ENCODE results near the gene RHOBTB1.
"Not testable (repeated sequence)": the region's sequence is repeated elsewhere in the genome, so short reads cannot be mapped to it uniquely, and the experiment has no call there.

The RHOBTB1 gene

DNA sequence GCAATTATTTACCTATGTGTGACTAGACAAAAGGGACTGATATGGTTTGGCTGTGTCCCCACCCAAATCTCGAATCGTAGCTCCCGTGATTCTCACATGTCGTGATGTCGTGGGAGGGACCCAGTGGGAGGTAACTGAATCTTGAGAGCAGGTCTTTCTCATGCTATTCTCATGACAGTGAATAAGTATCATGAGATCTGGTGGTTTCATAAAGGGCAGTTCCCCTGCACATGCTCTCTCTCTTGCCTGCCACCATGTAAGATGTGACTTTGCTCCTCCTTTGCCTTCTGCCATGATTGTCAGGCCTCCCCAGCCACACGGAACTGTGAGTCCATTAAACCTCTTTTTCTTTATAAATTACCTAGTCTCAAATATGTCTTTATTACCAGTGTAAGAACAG lies 37.2 kb downstream of the RHOBTB1 start:
- DNase-seq (ENCODE audit: low spot score) = not testable (repeated sequence)

DNA sequence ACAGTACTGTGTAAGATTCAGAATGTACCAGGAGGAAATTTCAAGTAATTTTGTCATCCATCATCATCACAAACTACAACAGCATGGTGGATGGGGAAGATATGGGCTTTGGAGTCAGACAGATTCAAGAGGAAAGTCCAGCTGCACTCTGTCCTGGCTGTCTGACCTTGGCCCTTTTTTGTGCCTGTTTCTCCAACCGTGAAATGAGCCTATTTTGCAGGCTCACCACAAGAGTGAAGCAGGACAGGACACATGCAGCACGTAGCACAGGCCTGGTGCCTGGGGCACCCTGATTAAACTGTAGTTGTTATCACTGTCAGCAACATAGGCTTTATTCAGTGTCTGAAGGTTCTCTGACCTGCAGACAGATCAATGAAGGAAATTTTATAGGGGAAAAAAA lies 37.6 kb downstream of the RHOBTB1 start:
- DNase-seq (ENCODE audit: low spot score) = no peak

DNA sequence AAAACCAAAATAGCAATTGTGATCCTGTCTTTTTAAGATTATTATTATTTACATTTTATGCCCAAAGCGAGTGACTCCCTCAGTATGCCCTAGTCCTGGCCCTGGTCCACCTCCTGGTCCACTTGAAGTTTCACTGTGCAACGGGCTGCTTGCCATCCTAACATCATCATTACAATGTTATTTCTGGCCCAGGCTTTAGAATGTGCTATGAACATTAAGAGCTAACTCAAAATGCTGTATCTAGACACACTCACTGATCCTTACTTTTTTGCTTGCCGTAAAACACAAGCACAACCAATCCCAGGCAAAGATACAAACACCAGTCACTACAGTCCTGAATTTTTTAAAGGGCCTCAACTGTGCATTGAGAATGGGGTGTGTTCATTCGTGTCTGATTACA lies 38.4 kb downstream of the RHOBTB1 start:
- DNase-seq (ENCODE audit: low spot score) = no peak

DNA sequence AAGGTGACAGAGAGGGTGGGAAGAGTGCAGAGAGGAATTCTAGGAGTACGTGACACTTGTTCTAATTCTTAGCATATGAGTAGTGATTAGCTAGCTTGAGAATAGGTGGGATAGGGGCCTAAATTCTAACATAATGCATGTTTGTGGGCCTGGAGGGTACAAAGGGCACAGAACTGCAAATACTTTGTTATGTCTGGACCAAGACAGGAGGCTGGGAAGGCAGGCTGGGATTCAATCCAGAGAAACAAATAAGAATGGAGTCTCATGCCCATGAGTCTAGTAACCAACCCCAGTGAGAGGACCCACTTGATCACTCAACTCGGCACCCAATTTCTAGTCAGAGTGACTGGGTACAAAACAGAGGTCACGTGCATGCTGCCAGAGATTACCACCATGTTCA lies 40.9 kb downstream of the RHOBTB1 start:
- no peak for DNase-seq (ENCODE audit: low spot score)

DNA sequence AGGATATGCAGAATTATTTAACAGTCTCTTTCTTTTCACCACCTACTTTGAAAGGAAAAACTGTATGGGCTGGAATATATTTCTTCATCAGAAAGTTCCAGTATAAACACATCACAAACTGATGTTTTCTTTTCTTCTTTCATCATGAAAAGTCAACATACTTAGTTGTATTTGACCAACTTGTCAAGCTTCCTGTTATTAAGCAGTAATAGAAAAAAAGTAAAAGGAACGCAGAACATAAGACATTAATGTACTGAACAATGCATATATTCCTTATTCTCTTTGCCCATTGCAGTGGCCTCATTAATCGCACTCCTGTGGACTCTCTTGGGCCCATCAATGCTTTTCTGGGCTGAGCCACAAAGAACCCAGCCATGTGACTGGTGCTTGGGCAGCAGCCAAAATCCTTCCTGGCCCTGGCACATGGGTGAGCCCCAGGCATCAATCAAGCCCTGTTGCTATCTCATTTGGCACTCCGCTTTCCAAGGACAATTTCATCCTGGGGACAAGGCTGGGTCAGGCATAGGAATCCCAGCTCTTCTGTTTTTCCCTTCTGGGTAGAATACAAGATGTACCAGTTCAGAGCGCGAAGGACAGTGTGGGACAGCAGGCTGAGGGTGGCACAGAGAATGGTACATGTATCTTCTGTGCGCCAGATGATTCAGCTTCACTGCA lies 42.3 kb downstream of the RHOBTB1 start:
- no peak for DNase-seq (ENCODE audit: low spot score)

DNA sequence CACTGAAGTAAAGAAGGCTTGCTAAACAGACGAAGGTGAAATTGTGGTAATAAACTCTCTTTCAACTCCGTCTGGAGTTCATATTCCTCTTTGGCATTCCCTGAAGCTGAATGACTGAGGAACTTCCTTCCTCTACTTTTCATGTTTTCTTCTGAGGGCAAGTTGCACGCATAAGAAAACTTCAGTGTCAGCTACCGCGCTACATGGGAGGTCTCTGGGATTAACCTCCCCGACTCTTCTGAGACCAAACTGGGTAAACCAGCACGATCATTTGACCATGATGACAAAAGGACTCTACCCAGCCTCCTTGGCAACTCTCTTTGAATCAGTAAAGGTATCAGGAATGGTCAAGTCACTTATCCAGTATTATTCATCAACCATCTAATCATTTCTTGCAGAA lies 44.7 kb downstream of the RHOBTB1 start:
- no peak for DNase-seq (ENCODE audit: low spot score)

DNA sequence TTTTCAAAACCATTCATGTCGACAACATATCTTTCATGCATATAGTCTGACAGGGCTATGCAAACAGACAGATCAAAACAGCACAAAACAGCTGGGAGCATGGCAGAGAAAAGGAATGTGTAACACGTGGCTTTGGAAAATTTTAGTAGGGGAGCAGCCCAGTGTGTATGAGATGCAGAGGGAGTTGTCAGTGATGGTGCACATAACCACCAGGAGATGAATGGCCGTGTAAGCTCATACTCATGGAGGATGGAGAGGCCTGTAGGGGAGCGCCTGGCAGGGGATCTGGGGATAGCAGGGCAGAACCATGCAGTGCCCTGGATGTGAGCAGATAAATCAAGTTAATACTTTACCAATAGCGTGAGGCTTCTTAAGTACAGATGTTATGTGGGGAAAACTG lies 45.7 kb downstream of the RHOBTB1 start:
- no peak for DNase-seq (ENCODE audit: low spot score)

DNA sequence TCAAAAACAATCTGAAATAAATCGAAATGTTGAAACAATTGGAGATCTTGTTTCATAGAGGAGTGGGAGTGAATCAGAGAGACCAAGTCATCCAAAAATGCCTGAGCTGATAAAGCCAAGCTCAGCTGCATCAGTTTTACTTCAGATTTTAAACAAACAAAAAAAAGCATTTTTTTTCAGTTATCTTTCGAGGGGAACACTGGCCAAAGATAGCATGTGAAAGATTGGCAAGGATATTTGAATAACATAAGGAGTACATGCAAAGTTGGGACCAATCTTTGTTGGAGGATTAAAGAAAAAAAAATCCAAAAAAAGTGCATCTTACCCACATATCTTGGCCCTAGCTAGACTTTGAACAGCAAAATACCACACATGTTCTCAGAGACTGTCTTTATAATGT lies 47.2 kb downstream of the RHOBTB1 start:
- DNase-seq (ENCODE audit: low spot score) = no peak

DNA sequence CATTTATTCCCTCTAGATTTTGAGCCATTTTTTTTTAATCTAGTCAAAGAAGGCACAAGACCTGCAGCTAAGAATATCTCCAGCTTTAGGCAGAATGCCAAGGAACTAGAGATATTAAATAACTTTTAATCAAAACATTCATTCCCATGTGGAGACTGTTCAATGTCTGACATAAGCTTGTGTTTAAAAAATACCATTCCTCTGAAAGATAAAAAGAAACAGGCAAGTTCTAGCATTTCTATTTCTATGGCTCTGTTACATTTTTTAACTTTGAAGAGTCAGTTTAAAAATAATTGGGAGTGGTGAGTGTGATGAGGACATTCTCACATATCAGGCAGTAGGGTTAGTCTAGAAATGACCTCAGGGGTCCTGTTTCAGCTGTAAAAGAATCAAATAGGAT lies 48.0 kb downstream of the RHOBTB1 start:
- no peak for DNase-seq (ENCODE audit: low spot score)

DNA sequence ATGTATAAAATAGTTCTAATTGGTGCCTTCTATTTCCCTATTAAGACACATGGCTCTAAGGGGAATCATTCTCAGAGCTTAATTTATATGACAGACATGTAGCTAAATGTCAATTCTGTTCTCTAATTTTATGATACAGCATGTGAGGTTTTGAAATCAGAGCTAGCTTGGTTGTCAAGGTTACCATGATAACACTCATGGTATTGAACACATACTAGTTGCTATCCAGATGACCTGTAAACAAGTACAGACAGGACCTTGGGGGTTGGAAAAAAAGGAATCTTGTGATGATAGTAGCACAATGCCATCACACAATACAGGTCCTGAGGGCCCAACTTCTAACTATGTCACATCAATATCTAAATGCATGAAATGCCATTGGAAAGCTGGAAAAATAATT lies 49.2 kb downstream of the RHOBTB1 start:
- no peak for DNase-seq (ENCODE audit: low spot score)

DNA sequence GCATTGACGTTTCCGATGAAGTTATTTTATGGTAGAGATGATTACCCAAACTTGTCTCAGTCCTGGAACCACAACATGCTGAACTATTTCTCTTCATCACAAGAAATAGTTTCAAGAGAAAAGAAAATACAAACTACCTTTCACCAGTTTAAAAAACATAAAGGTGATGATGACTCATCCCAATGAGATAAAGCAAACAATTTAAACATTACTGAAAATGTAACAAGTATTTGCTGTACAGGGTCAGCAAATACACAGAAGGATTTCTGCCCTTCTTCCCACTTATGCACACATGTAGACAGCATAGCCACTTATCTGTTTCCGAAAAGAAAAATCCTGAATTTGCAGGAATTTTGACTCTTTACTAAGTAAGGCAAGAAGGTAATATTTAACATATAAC lies 50.8 kb downstream of the RHOBTB1 start:
- DNase-seq (ENCODE audit: low spot score) = no peak

DNA sequence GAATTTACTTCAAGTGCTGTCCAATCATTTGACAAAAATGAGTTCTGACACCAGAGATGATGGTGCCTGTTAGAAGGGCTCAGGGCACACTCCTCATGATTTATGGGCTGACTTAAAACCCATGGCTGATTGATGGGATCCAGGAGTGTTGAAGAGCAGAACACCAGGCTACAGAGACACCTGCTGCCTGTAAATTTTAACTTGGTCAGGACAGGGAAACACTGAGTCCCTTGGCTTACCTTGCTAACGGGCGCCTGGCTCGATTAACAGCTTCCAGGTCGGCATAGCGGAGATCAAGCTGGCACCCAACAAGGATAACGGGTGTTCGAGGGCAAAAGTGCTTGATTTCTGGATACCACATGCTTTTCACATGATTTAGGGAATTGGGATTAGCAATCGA lies 51.4 kb downstream of the RHOBTB1 start:
- no peak for DNase-seq (ENCODE audit: low spot score)

DNA sequence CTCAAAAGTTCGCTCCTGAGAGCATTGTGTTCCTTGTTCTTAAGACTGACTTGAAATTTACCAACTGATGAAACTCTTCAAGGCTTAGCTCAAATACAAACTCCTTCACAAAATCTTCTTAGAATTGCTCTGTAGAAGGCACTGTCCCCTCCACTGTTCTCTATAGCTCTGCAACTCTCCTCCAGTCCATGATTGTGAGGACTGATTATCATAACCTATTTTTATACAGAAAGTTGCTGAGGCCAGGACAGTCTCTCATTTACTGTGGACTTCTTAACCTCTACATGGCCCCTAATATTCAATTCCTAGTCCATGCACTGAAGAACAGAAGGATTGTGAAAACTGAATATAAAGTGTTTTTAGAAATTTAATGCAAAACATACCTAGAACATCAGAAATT lies 53.2 kb downstream of the RHOBTB1 start:
- DNase-seq (ENCODE audit: low spot score) = no peak

DNA sequence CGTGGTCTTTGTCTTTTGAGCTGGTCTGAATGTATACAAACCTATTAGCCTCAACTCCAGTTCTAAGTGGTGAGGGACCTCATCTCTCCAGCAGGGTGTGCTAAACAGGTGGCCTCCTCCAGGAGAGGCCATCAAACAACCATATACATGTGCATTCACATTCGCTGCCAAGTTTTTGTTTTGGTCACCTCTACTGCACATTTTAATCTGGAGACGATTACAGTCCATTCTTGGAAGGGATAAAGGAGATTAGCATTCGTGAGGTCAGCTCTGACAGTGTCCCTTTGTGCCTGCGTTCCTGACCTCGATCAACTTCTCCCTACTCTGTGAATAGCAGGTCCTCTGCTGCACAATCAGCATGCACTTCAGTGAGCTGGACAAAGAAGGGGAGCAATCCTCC lies 60.8 kb downstream of the RHOBTB1 start:
- DNase-seq (ENCODE audit: low spot score) = no peak

DNA sequence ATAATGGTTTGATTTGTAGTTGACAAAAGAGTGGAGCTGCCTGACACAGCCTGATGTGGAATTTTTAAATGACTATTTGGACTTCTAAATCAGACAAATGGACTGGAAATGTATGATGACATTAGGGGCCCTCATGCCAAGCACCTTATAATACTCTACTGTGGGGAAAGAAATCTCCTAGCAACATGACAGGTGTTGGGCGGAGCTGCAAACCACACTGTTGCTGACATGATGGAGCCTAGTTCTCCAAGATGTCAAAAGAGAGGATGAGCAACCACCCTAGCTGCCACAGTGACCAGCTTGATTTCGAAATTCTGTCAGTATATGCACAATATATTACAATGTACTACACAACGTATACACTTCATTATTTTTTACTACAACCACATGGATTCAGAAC lies 65.8 kb downstream of the RHOBTB1 start:
- DNase-seq (ENCODE audit: low spot score) = no peak

DNA sequence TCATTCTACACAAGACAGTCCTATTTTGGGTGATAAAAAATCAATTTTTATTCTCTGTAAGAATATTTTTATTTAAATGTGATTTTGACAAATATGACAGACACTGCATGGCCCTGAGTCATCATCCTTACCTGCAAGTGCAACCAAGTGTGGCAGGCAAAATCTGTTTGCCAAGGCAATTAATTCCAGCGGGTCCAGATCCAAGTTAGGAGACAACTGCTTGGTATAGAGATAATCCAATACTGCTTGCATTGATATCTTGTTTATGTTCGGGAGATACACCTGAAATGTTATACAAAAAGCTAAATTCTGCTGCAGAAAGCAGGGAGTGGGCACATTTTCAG lies 66.2 kb downstream of the RHOBTB1 start:
- no peak for DNase-seq (ENCODE audit: low spot score)

DNA sequence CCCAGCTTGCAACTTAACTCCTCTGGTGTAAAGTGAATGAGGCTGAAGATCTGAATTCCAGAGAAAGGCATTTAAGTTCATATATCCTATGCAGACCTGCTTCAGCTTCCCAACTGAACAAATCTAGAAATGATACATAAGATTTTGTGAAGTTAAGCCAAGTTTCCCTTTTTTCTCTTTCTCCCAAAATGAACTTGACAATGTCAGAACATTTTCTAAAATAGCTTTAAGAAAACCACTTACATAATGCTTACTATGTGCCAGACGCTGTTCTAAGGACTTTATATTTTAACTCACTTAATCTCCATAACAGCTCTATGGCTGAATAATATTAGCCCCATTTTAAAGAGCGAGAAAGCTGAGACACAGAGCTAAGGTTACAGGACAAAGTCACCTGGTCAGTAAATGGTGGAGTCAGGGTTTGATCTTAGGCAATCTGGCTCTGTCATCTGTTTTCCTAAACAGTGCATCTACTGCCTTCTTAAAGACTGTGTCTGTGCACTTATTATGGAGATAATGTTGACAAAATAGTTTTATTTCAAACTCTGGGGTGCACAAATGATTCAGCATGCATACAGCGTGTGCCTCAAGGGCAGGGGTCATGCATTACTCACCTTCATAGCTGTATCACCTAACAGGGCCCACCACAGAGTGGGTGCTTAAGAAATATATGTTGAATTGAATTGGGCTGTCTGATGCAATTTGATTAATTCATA lies 66.8 kb downstream of the RHOBTB1 start:
- DNase-seq (ENCODE audit: low spot score) = no peak

DNA sequence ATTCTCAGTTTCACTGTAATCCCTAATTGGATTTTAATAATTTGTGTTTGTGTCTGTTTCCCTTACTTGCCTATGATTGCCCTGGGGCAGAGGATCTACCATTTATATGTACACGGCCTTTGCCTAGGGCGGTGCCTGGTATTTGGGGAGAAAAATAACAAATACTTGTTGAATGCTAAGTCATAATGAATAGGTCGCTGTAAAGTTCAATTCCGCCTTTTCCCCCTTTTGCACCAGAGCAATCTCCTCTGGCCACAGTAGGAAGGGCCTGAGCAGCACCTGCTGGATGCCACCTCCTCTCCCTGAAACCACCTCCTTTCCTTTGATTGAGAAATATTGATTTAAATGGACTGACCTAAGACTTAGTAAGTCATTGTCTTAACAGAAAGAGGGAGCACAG lies 70.2 kb downstream of the RHOBTB1 start:
- DNase-seq (ENCODE audit: low spot score) = no peak

DNA sequence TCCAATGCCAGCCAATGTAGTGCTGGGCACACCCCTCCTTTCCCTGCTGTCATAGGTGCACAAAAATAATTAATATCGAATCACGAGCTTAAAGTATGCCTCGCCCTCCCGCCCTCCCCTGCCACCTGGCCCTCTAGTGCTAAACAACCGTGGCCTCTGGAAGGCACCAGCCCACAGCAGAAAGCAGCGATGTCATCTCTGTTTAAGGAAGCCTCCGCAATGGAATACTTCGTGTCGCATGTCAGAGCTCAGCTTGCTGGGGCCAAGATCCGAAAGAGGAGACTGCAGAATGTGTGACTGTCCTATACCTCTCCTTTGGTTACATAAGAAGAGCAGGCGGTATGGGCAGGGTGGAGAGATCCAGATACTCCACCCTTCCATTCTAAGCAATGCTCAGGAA lies 71.5 kb downstream of the RHOBTB1 start:
- no peak for DNase-seq (ENCODE audit: low spot score)

DNA sequence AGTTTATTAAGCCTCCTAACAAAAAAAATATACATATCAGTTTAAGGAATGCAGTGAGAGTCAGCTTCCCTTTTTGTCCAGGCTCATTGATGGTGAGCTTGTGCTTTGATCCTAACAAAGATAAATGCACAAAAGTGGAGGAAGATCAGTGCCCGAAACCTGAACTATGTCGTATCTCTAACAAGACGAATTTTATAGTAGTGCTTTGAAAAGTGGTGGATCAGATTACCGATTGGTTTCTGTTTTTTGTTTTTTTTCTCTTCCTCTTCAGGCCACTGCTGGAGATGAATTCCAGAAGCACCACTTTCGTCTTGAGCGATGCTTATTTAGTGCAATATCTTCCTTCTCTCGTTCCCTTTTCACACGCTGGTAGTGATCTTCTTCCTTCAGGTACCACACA lies 72.8 kb downstream of the RHOBTB1 start:
- no peak for DNase-seq (ENCODE audit: low spot score)

DNA sequence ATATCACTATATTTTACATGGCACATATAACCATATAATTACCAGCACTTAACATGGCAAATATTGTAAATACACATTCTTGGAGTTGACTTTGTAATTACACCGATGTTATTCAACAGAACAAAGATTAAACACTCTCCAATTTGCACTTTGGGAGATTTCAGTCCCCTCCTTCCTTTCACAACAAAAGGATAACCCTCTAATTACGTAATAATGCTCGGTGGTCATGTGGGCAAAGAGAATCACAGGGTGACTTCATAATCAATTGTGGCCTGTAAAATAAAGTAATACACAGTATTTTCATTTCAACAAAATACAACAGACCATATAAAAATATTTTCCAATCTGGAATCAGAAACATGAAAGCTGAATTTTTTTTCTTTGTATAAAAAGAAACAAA lies 73.2 kb downstream of the RHOBTB1 start:
- no peak for DNase-seq (ENCODE audit: low spot score)

DNA sequence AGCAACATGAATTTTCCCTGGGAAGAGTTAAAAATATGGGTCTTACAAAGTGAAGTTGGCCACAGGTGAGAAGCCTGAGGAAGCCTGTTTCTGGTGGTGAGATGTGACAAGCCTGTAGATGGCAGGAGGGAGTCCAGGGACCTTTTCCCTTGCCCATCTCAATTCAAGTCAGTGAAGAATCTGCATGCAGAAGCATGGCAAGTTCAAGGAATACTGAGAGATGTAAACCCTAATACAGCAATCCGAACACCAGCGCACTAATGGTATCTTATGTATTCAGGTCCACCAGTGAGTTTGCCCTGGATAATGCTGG lies 73.6 kb downstream of the RHOBTB1 start:
- DNase-seq (ENCODE audit: low spot score) = no peak

DNA sequence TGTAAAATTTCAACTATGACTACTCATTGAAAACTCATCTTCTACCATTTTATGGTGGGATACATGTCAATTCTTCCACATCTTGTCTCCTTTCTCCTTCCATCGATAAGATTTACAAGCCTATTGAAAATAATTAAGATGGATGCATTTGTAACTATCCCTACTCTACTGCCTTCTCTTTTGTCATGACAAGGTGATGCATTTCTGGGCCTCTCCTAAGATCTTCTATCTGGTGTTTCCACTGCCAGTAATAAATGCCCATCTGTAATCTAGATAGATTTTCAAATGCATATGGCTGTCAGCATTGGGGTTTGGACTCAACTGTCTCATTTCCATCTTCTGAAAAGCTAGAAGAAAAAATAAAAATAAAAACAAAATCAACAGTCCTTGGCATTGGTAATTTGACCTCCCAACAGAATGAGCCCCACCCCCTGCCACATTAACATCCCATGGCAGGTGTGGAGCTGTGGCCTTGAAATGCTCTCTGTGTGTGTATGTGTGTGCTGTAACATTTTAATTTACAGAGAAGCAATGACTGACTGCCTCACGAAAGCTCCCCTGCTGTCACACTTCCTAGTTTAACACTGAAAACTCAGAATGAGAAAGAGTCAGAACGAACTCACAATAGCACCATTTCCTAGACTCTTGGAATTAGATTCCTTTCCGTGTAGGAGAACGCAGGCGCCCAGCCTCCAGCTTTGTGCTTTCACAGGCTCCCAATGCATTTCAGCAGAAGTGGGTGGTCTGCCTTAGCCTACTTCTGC lies 74.2 kb downstream of the RHOBTB1 start:
- no peak for DNase-seq (ENCODE audit: low spot score)

DNA sequence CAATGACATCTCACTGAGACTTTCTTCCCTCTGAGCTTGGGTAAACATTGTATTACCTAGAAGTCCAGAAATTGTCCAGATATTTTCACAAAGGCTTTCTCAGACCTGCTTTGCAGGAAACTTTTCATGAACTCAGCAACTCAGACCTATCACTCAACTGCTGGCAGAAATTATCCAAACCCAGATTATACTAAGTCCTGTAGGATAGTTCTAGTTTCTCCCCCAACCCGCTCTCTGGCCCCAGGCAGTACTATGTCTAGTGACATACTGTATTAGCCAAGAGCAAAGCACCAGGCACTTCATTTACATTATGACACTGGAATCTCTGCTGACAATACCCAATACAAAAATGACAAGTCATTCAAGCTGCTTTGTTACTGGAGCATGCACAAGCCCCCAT lies 75.0 kb downstream of the RHOBTB1 start:
- no peak for DNase-seq (ENCODE audit: low spot score)
